HG03439 (cell line): ENCODE results near the gene SERTAD3.
A peak's percentile ranks its signal among the peaks of the same experiment; 100 is the strongest.
"Not testable (repeated sequence)": the region's sequence is repeated elsewhere in the genome, so short reads cannot be mapped to it uniquely, and the experiment has no call there.

ENCODE experiments used
- ATAC-seq: cut with Tn5 transposase; IDR thresholded peaks from one replicate; pipeline ENCODE4 v1.9.1; 2021; ENCODE audit warnings: mild to moderate bottlenecking, moderate library complexity; ENCODE audit not compliant: unreplicated experiment

The SERTAD3 gene

GRCh38 chr19:40411125-40411842, 32.9 kb downstream of the SERTAD3 start:
- no peak for ATAC-seq

DNA sequence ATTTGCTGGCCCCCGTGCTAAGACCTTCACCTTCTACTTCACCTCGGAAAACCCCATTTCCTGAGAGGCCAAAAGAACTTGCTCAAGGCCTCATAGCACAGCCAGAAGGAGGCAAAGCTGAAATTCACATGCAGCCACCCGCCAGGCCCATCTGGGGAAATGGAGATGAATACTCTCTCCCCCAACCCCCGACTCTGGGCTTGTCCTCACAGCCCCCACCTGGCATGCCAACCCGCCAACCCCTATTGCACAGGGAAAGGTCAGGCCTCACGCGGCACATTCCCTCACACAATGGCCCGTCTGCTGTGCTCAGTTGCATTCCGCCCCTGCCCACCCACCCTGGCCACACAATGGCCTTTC, 34.1 kb downstream of the SERTAD3 start:
- no peak for ATAC-seq

DNA sequence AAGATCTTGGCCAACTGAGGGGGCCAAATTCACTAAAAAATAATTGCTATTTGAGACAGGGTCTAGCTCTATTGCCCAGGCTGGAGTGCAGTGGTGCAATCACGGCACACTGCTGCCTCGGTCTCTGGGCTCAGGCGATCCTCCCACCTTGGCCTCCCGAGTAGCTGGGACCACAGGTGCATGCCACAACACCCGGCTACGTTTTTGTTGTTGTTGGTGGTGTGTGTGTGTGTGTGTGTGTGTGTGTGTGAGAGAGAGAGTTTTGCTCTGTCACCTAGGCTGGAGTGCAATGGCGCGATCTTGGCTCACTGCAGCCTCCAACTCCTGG, 35.6 kb downstream of the SERTAD3 start:
- not testable (repeated sequence) for ATAC-seq

DNA sequence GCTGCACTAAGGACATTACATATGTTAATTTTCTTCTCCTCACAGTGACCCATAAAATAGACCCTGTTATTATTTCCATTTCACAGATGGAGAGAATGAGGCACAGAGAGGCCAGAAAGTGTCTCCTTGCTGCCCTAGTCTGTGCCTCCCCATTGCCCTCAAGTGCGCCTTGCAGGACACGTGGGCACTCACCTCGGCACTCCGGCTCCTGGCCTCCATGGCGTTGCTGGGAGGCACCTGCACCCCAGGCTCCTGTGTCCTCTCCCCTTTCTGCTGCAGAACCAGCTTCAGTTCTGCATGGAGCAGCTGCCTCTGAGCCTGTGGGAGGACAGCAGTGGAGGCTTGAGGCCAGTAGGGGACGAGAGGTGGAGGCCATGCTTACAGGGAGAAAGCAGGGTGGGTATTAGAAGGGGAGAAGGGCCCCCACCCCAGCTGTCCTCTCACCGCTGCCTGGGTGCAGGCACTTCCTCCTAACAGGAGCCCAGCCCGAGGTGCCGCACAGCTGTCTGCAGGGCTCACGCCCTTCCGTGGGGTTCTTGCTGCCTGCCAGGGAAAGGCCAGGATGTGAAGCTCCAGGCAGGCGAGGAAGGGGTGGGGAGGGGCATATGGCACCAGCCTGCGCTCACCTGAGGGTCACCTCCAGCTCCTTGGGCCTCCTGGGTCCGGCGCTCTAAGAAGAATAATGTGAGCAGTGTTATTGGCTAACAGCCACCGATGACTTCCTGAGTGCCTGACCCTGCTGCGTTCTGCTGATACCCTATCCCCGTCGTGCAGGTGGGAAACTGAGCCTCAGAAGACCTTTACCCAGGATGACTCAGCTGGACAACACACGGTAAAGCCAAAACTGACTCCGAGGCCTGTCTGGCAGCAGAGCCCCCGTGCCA, 36.2 kb downstream of the SERTAD3 start:
- ATAC-seq, result no peak

DNA sequence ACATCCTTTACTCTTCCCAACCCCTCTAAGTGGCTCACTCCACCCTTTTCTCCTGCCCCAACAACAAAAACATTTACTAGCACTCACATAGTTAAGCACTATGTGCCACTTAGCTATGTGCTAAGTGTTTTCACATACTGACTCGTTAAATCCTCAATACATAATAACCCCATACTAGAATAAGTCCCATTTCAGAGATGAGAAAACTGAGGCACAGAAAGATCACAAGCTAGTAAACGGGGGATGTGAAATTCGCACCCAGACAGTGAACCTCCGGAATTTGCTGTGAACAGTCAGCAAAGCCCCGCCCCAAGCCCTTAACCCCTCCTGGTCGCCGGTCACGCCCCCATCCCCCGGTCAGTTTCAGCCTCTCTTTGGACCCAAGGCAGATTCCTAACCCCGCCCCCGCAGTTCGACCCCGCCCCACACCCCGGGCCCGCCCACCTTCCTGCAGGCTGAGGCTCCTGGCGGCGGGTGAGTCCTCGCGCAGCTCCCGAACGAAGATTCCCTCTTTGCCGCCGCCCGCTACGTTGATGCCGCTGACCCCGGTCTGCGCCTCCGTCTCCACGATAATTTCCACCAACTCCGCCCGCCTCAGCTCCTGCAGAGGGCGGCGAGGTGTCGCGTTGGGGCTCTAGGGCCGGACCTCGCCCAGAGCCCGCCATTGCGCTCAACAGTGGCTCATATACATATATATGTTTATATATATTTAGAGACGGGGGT, 40.7 kb downstream of the SERTAD3 start:
- ATAC-seq, result peak; percentile 63

DNA sequence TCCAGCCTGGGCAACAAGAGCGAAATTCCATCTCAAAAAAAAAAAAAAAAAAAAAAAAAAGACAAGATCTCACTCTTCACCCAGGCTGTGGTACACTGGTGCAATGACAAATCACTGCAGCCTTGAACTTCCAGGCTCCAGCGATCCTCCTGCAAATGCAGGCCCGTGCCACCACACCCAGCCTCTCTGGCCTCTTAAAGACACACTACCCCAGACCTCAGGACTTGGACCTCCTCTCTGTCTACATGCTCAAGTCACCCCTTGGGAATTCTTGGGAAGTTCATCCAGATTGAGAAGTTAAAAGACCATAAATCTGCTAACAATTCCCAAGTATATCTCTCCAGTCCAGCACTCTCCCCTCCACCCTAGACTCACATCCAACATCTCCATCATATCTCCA, 43.6 kb downstream of the SERTAD3 start:
- no peak for ATAC-seq

DNA sequence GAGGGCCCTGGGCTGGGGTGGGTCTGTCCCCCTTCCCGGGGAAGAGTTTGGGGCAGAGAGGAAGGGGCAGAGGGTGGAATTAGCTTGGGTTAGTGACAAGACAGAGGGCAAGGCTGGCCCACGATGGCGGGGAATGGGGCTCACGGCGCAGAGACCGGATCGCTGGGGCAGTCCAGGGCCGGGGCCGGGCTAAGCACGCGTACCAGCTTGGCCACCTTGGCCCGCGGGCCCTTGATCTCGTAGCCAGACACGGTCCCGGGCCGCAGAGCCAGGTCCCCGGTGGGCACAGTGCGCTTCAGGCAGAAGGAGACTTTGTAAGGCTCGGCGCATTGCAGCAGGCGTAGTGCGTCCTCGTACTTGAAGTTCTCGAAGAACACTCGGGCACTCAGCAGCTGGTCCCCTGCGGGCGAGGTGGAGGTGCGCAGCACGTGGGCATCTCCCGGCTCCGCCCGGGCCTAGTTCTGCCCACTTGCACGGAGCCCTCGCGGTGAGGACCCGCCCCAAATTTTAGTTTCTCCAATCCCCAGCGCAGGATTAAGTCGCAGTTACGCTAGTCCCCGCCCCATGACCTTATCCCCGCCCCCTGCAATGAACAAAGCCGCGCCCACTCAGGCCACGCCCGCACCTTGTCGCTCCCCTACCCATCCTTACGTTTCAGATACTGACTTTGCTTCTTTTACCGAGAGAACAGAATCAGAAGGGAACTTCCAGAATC, 45.6 kb downstream of the SERTAD3 start:
- ATAC-seq, result no peak

DNA sequence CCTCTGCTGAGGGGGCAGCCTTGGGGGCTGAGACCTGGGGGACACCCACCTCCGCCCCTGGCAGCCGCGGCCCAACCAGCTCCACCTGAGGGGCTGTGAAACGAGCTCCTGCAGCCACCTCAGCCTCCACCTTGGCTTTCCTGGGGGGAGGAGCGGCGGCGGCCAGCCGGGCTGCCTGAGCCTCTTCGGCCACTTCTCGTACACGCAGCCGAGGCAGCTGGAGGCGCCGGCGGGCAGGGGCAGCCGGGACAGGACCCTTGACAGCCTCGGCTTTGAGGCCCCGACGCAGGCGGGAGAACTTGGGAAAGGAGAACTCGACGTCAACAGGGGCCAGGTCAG, 46.6 kb downstream of the SERTAD3 start:
- ATAC-seq, result no peak

- no peak for ATAC-seq
These were observed 47.1 kb downstream of the SERTAD3 start for GRCh38 chr19:40396886-40397567.

- no peak for ATAC-seq
These were observed 48.2 kb downstream of the SERTAD3 start for GRCh38 chr19:40395956-40396355.

DNA sequence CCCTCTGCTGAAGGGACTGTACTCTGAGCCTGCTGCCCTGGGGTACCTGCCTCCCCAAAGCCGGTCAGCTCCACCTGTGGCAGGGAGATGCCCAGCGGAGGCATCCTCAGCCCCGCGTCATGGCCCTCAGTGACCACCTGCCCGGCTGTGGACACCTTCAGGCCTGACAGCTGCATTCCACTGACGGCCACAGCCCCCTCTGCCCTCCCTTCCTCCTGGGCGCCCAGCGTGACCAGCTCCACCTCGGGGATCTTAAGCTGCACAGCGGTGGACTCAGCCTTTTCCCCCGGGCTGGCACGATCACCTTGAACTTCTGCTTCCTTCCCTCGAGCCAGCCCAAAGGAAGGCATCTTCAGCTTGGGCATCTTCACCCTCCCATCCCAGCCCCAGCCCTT, 49.3 kb downstream of the SERTAD3 start:
- ATAC-seq, result no peak

GRCh38 chr19:40393894-40394815, 50.0 kb downstream of the SERTAD3 start:
- no peak for ATAC-seq

- ATAC-seq, result no peak
These were observed 51.1 kb downstream of the SERTAD3 start for GRCh38 chr19:40392894-40393517.

DNA sequence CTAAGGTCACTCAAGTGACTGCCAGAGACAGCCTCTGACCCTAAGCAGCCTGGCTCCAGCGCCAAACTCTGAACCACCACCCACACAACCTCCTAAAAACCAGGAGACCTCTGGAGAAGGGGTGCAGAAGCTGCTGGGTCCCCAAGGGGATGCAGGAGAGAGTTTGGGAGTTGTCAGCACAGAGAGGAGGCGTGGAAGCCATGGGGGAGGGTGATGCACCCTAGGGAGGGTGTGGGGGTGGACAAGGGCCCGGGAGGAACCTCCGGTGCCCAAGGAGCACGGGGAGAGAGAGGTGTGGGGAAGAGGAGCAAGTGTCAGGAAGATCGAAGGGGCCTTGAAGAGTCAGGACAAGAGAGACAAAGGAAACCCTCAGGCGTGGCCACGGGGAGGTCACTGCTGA, 52.0 kb downstream of the SERTAD3 start:
- no peak for ATAC-seq
